ENCODE results near the gene CLN6.
A peak's percentile ranks its signal among the peaks of the same experiment; 100 is the strongest.

CLN6 gene

DNA sequence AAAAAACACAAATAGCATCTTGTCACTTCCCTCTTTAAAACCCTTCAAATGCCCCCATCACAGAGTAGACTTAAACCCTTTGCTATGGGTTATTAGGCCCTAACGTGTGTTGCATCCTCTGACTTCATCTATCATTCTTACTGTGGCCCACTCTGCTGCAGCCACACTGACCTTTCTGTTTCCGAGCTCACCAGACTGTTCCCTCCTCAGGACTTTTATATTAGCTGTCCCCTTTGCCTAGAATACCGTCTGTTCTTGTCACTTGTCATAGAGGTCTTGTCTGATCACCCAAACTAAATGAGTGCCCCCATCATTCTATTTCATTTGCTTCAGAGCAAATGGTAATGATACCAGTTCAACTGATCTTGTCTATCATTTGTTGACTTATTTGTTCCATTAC is 47.1 kb upstream of the CLN6 start:
- no peaks in the 10 kb centered on the region for H3K9me3 Mint-ChIP-seq
- peak overlapping the region; percentile 93 for H3K4me3 Mint-ChIP-seq
- H3K4me1 Mint-ChIP-seq: peaks cover 60% of the 10 kb centered on the region
- no peak for DNase-seq
- H3K36me3 Mint-ChIP-seq (ENCODE audit: low read depth): peaks cover under 1% of the 10 kb centered on the region
- peaks cover 4% of the 10 kb centered on the region for H3K27me3 Mint-ChIP-seq (ENCODE audit: low read depth, poor library complexity)
- peak overlapping the region; percentile 99 for H3K27ac Mint-ChIP-seq
- TF ChIP-seq, protein P1, sequence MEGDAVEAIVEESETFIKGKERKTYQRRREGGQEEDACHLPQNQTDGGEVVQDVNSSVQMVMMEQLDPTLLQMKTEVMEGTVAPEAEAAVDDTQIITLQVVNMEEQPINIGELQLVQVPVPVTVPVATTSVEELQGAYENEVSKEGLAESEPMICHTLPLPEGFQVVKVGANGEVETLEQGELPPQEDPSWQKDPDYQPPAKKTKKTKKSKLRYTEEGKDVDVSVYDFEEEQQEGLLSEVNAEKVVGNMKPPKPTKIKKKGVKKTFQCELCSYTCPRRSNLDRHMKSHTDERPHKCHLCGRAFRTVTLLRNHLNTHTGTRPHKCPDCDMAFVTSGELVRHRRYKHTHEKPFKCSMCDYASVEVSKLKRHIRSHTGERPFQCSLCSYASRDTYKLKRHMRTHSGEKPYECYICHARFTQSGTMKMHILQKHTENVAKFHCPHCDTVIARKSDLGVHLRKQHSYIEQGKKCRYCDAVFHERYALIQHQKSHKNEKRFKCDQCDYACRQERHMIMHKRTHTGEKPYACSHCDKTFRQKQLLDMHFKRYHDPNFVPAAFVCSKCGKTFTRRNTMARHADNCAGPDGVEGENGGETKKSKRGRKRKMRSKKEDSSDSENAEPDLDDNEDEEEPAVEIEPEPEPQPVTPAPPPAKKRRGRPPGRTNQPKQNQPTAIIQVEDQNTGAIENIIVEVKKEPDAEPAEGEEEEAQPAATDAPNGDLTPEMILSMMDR (IDR thresholded peaks at IDR 0.05): no peak

DNA sequence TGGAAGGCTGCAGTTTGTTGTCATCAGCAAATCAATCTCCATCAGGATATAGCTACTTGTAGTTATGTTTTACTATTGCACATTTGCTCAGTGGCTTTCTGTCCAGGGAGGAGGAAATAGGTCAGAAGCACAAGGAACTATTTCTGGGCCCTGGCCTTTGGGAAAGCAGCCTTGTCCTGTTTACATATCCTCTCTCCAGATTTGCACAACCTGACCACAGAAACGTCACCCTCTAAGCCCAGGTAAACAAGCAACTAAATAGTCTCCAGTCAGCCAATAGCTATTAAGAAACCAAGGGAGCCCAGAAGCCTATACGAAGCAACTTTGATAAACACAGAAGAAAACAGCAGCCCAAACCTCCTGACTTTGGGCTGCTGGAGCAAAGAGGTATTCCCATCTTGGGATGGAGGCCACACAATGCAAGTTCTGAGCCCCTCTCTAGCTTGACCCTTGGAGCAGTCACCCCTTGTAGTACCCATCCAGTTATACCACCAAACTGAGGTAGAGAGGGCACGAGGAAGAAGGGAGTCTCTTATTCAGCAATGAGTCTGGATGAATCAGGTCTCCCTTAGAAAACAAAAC is 45.7 kb upstream of the CLN6 start:
- DNase-seq: no peak
- no peak overlapping the region for H3K4me3 Mint-ChIP-seq
- H3K9me3 Mint-ChIP-seq: no peaks in the 10 kb centered on the region
- no peaks in the 10 kb centered on the region for H3K36me3 Mint-ChIP-seq (ENCODE audit: low read depth)
- peaks cover 56% of the 10 kb centered on the region for H3K4me1 Mint-ChIP-seq
- peaks cover 4% of the 10 kb centered on the region for H3K27me3 Mint-ChIP-seq (ENCODE audit: low read depth, poor library complexity)
- peak overlapping the region; percentile 90 for H3K27ac Mint-ChIP-seq
- TF ChIP-seq, protein P1 (IDR thresholded peaks at IDR 0.05): no peak

DNA sequence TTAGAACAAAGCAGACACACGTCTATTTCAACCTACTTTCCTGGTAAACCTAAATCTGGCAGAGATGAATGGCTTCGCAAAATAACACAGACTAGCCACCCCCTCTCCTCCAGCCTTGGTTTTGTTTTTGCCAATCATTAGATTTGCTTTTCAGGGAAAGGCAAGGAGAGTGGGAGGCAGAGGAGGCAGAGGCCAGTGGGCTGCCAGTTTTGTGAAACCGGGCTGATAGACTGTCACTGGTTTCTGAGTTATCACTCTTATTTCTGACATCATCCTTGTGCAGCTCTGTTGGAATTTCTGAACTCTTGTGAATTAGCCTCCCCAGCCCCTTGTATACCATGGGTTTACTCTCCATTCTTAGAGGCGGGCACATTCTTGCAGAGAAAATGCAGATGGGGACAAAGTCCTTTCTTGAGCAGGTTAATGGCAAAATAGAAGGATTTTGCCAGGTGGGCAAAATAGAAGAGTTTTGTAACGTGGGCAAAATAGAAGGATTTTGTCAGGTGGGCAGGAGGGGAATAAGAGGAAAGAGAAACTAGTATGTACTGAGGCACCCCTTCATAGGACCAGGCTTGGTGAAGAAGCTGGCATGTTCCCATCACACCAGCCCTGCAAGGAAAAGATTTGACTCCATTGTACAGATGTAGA is 44.8 kb upstream of the CLN6 start:
- no peaks in the 10 kb centered on the region for H3K36me3 Mint-ChIP-seq (ENCODE audit: low read depth)
- TF ChIP-seq, protein P1 (IDR thresholded peaks at IDR 0.05): no peak

DNA sequence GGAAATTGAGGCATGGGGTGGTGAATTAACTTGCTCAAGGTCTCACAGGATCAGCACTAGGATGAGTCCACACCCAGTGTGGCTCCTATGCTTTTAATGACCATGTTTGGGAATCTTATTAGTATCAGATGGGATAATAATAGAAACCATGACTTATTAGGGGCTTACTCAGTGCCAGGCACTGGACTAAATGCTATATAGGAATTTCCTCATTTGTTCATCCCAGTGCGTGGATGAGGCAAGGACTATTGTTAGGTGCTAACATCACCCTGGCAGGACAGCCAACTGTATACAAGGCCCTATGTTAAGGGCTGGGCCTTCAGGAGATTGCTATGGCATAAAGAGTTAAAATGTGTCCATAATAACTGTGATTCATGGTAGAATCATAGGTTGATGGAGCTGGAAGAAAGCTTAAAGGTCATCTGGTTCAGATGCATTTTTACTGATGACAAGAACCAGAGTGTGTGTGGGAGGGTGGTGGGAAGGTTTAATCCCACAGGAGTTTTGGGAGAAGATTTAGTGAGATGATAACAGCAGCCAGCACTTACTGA is 43.3 kb upstream of the CLN6 start:
- Mint-ChIP-seq H3K36me3 (ENCODE audit: low read depth) (no peaks in the 10 kb centered on the region), H3K4me3 (no peak overlapping the region), H3K9me3 (no peaks in the 10 kb centered on the region), H3K4me1 (peaks cover 41% of the 10 kb centered on the region), H3K27me3 (ENCODE audit: low read depth, poor library complexity) (peaks cover 8% of the 10 kb centered on the region), H3K27ac (no peak overlapping the region)
- no peak for DNase-seq
- TF ChIP-seq, protein P1 (IDR thresholded peaks at IDR 0.05): no peak

More for the DNA sequence above, 44.8 kb upstream of the CLN6 start:
- Mint-ChIP-seq H3K4me1 (peaks cover 46% of the 10 kb centered on the region), H3K27me3 (ENCODE audit: low read depth, poor library complexity) (peaks cover 8% of the 10 kb centered on the region), H3K27ac (no peak overlapping the region), H3K9me3 (no peaks in the 10 kb centered on the region), H3K4me3 (no peak overlapping the region)
- no peak for DNase-seq

DNA sequence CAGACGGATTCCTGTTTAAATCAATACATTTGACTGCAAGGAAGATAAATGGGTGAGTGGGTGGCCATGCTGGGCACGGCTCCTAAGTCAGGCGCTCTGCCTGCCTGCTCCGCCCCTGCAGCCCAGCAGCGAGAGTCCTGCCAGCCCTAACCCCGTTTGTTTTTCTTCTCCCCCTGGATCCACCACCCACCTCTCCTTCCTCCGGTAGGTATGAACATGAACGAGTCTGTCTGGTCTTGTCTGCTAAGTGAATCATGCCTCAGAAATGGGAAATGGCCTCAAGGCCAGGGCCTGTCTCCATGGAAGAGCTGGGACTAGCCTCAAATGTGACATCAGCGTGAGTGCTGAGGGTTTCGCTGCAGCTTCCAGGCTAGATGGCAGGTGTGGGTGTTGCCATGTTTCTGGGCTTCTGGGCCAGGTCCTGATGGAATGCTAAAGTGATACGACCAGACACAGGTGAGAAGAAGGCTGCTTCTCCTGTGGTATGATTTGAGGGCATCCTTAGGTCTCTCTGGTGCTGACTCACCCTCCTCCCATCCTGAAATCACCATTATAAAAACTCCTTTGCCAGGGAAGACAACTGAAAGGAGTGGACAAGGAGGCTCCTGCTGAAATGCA is 42.4 kb upstream of the CLN6 start:
- H3K27me3 Mint-ChIP-seq (ENCODE audit: low read depth, poor library complexity): peaks cover 8% of the 10 kb centered on the region
- H3K4me3 Mint-ChIP-seq: peak overlapping the region; percentile 49
- H3K9me3 Mint-ChIP-seq: no peaks in the 10 kb centered on the region
- TF ChIP-seq, protein P1 (IDR thresholded peaks at IDR 0.05): no peak
- peaks cover 37% of the 10 kb centered on the region for H3K4me1 Mint-ChIP-seq
- DNase-seq: peak; percentile 15
- H3K36me3 Mint-ChIP-seq (ENCODE audit: low read depth): no peaks in the 10 kb centered on the region
- peak overlapping the region; percentile 21 for H3K27ac Mint-ChIP-seq

Data from nephron progenitor cell (in vitro differentiated cells).